ENCODE results near the gene SLC9A9. TPM values are rescaled to one million over a fixed set of nuclear protein-coding genes. Genes with fewer than 3 reads are reported as not detected.

Gene SLC9A9
- total and polyA plus RNA-seq, 2 of the 8 experiments (the other 6 are each of a cell fraction or from before 2014, with no cell fraction given) = 0.48 to 1.1 TPM

GRCh38 chr3:143839980-143840379 lies 8.3 kb downstream of the SLC9A9 start (continued):
- TF ChIP-seq, protein P1, sequence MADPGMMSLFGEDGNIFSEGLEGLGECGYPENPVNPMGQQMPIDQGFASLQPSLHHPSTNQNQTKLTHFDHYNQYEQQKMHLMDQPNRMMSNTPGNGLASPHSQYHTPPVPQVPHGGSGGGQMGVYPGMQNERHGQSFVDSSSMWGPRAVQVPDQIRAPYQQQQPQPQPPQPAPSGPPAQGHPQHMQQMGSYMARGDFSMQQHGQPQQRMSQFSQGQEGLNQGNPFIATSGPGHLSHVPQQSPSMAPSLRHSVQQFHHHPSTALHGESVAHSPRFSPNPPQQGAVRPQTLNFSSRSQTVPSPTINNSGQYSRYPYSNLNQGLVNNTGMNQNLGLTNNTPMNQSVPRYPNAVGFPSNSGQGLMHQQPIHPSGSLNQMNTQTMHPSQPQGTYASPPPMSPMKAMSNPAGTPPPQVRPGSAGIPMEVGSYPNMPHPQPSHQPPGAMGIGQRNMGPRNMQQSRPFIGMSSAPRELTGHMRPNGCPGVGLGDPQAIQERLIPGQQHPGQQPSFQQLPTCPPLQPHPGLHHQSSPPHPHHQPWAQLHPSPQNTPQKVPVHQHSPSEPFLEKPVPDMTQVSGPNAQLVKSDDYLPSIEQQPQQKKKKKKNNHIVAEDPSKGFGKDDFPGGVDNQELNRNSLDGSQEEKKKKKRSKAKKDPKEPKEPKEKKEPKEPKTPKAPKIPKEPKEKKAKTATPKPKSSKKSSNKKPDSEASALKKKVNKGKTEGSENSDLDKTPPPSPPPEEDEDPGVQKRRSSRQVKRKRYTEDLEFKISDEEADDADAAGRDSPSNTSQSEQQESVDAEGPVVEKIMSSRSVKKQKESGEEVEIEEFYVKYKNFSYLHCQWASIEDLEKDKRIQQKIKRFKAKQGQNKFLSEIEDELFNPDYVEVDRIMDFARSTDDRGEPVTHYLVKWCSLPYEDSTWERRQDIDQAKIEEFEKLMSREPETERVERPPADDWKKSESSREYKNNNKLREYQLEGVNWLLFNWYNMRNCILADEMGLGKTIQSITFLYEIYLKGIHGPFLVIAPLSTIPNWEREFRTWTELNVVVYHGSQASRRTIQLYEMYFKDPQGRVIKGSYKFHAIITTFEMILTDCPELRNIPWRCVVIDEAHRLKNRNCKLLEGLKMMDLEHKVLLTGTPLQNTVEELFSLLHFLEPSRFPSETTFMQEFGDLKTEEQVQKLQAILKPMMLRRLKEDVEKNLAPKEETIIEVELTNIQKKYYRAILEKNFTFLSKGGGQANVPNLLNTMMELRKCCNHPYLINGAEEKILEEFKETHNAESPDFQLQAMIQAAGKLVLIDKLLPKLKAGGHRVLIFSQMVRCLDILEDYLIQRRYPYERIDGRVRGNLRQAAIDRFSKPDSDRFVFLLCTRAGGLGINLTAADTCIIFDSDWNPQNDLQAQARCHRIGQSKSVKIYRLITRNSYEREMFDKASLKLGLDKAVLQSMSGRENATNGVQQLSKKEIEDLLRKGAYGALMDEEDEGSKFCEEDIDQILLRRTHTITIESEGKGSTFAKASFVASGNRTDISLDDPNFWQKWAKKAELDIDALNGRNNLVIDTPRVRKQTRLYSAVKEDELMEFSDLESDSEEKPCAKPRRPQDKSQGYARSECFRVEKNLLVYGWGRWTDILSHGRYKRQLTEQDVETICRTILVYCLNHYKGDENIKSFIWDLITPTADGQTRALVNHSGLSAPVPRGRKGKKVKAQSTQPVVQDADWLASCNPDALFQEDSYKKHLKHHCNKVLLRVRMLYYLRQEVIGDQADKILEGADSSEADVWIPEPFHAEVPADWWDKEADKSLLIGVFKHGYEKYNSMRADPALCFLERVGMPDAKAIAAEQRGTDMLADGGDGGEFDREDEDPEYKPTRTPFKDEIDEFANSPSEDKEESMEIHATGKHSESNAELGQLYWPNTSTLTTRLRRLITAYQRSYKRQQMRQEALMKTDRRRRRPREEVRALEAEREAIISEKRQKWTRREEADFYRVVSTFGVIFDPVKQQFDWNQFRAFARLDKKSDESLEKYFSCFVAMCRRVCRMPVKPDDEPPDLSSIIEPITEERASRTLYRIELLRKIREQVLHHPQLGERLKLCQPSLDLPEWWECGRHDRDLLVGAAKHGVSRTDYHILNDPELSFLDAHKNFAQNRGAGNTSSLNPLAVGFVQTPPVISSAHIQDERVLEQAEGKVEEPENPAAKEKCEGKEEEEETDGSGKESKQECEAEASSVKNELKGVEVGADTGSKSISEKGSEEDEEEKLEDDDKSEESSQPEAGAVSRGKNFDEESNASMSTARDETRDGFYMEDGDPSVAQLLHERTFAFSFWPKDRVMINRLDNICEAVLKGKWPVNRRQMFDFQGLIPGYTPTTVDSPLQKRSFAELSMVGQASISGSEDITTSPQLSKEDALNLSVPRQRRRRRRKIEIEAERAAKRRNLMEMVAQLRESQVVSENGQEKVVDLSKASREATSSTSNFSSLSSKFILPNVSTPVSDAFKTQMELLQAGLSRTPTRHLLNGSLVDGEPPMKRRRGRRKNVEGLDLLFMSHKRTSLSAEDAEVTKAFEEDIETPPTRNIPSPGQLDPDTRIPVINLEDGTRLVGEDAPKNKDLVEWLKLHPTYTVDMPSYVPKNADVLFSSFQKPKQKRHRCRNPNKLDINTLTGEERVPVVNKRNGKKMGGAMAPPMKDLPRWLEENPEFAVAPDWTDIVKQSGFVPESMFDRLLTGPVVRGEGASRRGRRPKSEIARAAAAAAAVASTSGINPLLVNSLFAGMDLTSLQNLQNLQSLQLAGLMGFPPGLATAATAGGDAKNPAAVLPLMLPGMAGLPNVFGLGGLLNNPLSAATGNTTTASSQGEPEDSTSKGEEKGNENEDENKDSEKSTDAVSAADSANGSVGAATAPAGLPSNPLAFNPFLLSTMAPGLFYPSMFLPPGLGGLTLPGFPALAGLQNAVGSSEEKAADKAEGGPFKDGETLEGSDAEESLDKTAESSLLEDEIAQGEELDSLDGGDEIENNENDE (IDR thresholded peaks at IDR 0.05; ENCODE audit: insufficient replicate concordance, low read length) = no peak
- TF ChIP-seq YY1 (IDR thresholded peaks at IDR 0.05; ENCODE audit: low read depth, low read length) = no peak
